Endothelial cell of umbilical vein (primary cell): ENCODE data around the gene COL4A2. TPM values are rescaled to one million over a fixed set of nuclear protein-coding genes. Genes with fewer than 3 reads are reported as not detected.

Experiments
- BruUV-seq: library from RNA; stranded (reverse); fragments of 400-500 nt; replicated peaks from 2 replicates; lab custom pipeline; 2021; lab: Mats Ljungman, UMichigan
- CTCF ChIA-PET: fragments of 300-600, 350-600 bp; sonication (Branson Sonifier 250); formaldehyde crosslinking; loops from one replicate; lab custom pipeline; 2021; ENCODE audit warnings: antibody characterized with exemption, inconsistent platforms; lab: Charles Lee
- POLR2A ChIA-PET: fragments of 300-600, 350-600 bp; sonication (Branson Sonifier 250); formaldehyde crosslinking; loops from one replicate; lab custom pipeline; 2021; ENCODE audit warnings: antibody characterized with exemption, inconsistent platforms; lab: Charles Lee
- DNase-seq: peaks from one replicate; pipeline ENCODE4 v3.0.0-alpha.2; 2011; ENCODE audit warnings: low read depth, low spot score
- FAIRE-seq: peaks from 2 replicates; lab custom pipeline; 2011; peaks lifted over from hg19 to GRCh38; lab: Jason Lieb, UNC
- H2AFZ ChIP-seq: 2 replicates; pipeline ENCODE4 v1.6.0; 2012; ENCODE audit warnings: low read depth, low read length, control low read depth, inconsistent platforms
- H3K27ac ChIP-seq: 2 replicates; pipeline ENCODE4 v1.5.1; 2011; ENCODE audit warnings: low read depth, mild to moderate bottlenecking, control low read depth, low read length, moderate library complexity; ENCODE audit not compliant: insufficient read depth
- H3K27me3 ChIP-seq, 2 experiments: 2 replicates each; pipeline versions ENCODE4 v1.6.0 to v1.6.1; 2011; ENCODE audit warnings: low read length in 2 of 2, mixed read lengths in 1 of 2; ENCODE audit not compliant: control insufficient read depth in 2 of 2, insufficient read depth in 2 of 2
- H3K36me3 ChIP-seq, 2 experiments: 2 replicates in 1 of 2; 3 replicates in 1 of 2; pipeline ENCODE4 v1.5.1; 2011; ENCODE audit warnings: low read length in 2 of 2, mild to moderate bottlenecking in 1 of 2, moderate library complexity in 1 of 2; ENCODE audit not compliant: control insufficient read depth in 2 of 2, insufficient read depth in 2 of 2; ENCODE audit errors: extremely low read depth in 1 of 2
- H3K4me1 ChIP-seq: 3 replicates; pipeline ENCODE4 v1.5.1; 2011; ENCODE audit warnings: mild to moderate bottlenecking, low read length; ENCODE audit not compliant: control insufficient read depth, insufficient read depth; ENCODE audit errors: extremely low read depth
- H3K4me2 ChIP-seq: 2 replicates; pipeline ENCODE4 v1.6.1; 2011; ENCODE audit warnings: low read length, control low read depth, mixed read lengths; ENCODE audit not compliant: insufficient read depth
- H3K4me3 ChIP-seq, 3 experiments: fragments of 200-600 bp in 1 of 3; sonication (generic), shearing (Covaris generic) in 1 of 3; replicated peaks in 1 of 3; 2 replicates each; pipeline ENCODE4 v1.5.1; 2011 to 2016; ENCODE audit warnings: control low read depth in 3 of 3, low read length in 3 of 3, mild to moderate bottlenecking in 2 of 3, inconsistent platforms in 1 of 3, low read depth in 1 of 3, moderate library complexity in 1 of 3; ENCODE audit not compliant: insufficient read depth in 1 of 3
- H3K79me2 ChIP-seq: 2 replicates; pipeline ENCODE4 v1.6.0; 2012; ENCODE audit warnings: low read length, inconsistent platforms; ENCODE audit not compliant: control insufficient read depth, insufficient read depth
- H3K9ac ChIP-seq: replicated peaks from 2 replicates; pipeline ENCODE3; 2011; ENCODE audit warnings: low read length, control low read depth; ENCODE audit not compliant: insufficient read depth; ENCODE audit errors: extremely low read depth
- H3K9me1 ChIP-seq: replicated peaks from 3 replicates; pipeline ENCODE4 v1.6.0; 2011; ENCODE audit warnings: mild to moderate bottlenecking, low read length; ENCODE audit not compliant: control insufficient read depth, insufficient read depth; ENCODE audit errors: extremely low read depth
- H3K9me3 ChIP-seq: replicated peaks from 2 replicates; pipeline ENCODE4 v1.5.1; 2012; ENCODE audit warnings: low read length, inconsistent platforms; ENCODE audit not compliant: control insufficient read depth, insufficient read depth
- H4K20me1 ChIP-seq: replicated peaks from 2 replicates; pipeline ENCODE3; 2011; ENCODE audit warnings: mild to moderate bottlenecking, low read length; ENCODE audit not compliant: control insufficient read depth, insufficient read depth; ENCODE audit errors: extremely low read depth
- EZH2 ChIP-seq: IDR thresholded peaks from 2 replicates; pipeline ENCODE4 v1.6.1; 2012; ENCODE audit warnings: borderline replicate concordance, low read depth, mild to moderate bottlenecking, moderate library complexity, low read length, inconsistent platforms; ENCODE audit not compliant: severe bottlenecking
- FOS ChIP-seq: IDR thresholded peaks from 2 replicates; pipeline ENCODE4 v1.6.1; 2011; ENCODE audit warnings: mild to moderate bottlenecking, low read length, moderate library complexity, borderline replicate concordance; ENCODE audit not compliant: insufficient read depth
- GATA2 ChIP-seq: IDR thresholded peaks from 2 replicates; pipeline ENCODE4 v1.7.0; 2011; ENCODE audit warnings: low read depth, mild to moderate bottlenecking, moderate library complexity, mixed read lengths, low read length; ENCODE audit not compliant: insufficient read length, insufficient read depth
- JUN ChIP-seq: IDR thresholded peaks from 2 replicates; pipeline ENCODE4 v1.6.1; 2011; ENCODE audit warnings: borderline replicate concordance, low read depth; ENCODE audit not compliant: insufficient read length, insufficient read depth
- MYC ChIP-seq: IDR thresholded peaks from one replicate; pipeline ENCODE4 v1.6.1; 2011; ENCODE audit warnings: mild to moderate bottlenecking, low read depth, low read length
- POLR2A ChIP-seq: IDR thresholded peaks from 2 replicates; pipeline ENCODE4 v1.6.1; 2012; ENCODE audit warnings: low read depth, mild to moderate bottlenecking, control low read depth, low read length
- POLR2AphosphoS5 ChIP-seq: IDR thresholded peaks from 2 replicates; pipeline ENCODE4 v1.6.1; 2012; ENCODE audit warnings: low read depth, mild to moderate bottlenecking, control low read depth, low read length, moderate library complexity; ENCODE audit not compliant: insufficient read depth
- dilution Hi-C: fragments of 300-500 bp; cut with MboI; formaldehyde crosslinking; loops from one replicate; pipeline ENCODE4 v1.15.0; 2019; ENCODE audit warnings: low sequenced_read_pairs; ENCODE audit not compliant: extremely low pct_ligation_motif_present
- intact Hi-C: fragments of 100-400 bp; cut with micrococcal nuclease; formaldehyde crosslinking; loops from one replicate; pipeline ENCODE4 v1.10.0; 2022
- polyA plus RNA-seq, 4 experiments: library from polyadenylated mRNA; depleted of rRNA in 3 of 4; stranded (reverse) in 3 of 4; unstranded in 1 of 4; fragments of >200 nt; gene quantifications; 2 replicates each; pipeline versions ENCODE4 v1.2.1 to v1.2.3, GENCODE V29; 2011 to 2012; ENCODE audit warnings: missing spikeins in 1 of 4
- total RNA-seq: library from RNA; stranded (reverse); gene quantifications from 2 replicates; pipeline ENCODE4 v1.2.3, GENCODE V29; 2021
- TF ChIP-seq, protein P1 (sequence below), 2 donors: IDR thresholded peaks; 1 replicate in 1 of 2; 2 replicates in 1 of 2; pipeline ENCODE4 v1.5.1; 2011; ENCODE audit warnings: low read length in 2 of 2, mild to moderate bottlenecking in 2 of 2, moderate library complexity in 2 of 2, control low read depth in 1 of 2, inconsistent platforms in 1 of 2, low read depth in 1 of 2; ENCODE audit not compliant: insufficient read depth in 1 of 2; ENCODE audit errors: extremely low read depth in 1 of 2
- TF ChIP-seq, protein P2 (sequence below): IDR thresholded peaks from 2 replicates; pipeline ENCODE4 v1.6.1; 2011; ENCODE audit not compliant: insufficient read depth, insufficient read length

COL4A2 gene
- total and polyA plus RNA-seq, 2 donors (not counting 3 experiments of a cell fraction or from before 2014, with no cell fraction given): 792 to 940 TPM

DNA sequence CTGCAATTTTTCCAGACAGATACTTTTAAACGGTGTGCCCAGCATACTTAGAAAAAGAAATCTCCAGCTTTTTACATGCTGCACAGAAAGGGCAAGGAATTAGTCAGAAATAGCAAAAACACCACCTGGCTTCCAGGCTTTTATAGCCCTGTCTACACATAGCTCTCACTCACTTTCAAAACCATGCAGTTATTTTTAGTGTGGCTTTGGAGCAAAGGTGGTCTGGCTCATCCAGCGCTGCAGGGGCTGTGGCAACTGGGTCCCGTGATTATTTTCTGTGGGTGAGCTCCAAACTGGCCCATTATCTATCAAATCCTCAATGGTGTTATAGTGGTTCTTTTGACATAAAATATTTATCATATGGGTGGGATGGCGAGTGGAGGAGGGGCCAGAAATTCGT lies 57.0 kb downstream of the COL4A2 start:
- Histone ChIP-seq H3K4me2 (no peak overlapping the region), H3K79me2 (peaks cover 2% of the 10 kb centered on the region), H3K36me3 (peaks cover 7 to 12% of the 10 kb centered on the region in 2 experiments), H2AFZ (no peak overlapping the region), H4K20me1 (no peaks in the 10 kb centered on the region), H3K27ac (no peak overlapping the region), H3K9me3 (no peaks in the 10 kb centered on the region), H3K4me1 (peaks cover 3% of the 10 kb centered on the region), H3K27me3 (no peaks in the 10 kb centered on the region), H3K9ac (no peak overlapping the region), H3K4me3 (no peak overlapping the region), H3K9me1 (no peaks in the 10 kb centered on the region)
- dilution Hi-C loops (no loop called here), intact Hi-C loops (no loop called here)
- no TSS peak for BruUV-seq
- TF ChIP-seq POLR2AphosphoS5 (no peak), GATA2 (no peak), JUN (no peak), MYC (no peak), POLR2A (no peak), EZH2 (no peak)
- ChIA-PET POLR2A (no interaction called here), CTCF (interaction anchor here (1.0 kb wide), 1 partner anchor 46 kb away, joined by 3 read pairs; no protein-coding TSS in a partner anchor)
- DNase-seq (no peak), FAIRE-seq (no peak)

DNA sequence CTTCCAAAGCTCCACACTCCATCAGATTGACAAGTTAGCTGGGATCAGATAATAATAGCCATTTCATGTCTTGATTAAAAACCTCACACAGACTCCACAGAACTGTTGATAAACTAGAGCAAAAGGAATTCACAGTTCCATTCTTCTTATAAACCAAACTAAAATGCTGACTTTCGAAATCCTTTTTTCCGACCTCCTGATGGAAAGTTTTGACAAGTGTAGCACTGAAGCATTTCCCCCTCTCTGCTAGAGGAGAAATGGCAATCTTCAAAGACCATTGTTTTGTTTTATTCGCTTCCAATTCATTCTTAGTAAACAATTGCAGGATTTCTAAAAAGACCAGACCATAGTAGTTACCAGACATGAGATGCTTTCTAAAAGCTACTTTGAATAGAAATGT lies 58.8 kb downstream of the COL4A2 start:
- H3K4me1 ChIP-seq: peaks cover 13% of the 10 kb centered on the region
- no peaks in the 10 kb centered on the region for H3K9me1 ChIP-seq
- intact Hi-C loops: no loop called here
- dilution Hi-C loops: no loop called here
- DNase-seq (no peak), FAIRE-seq (no peak)
- POLR2A ChIA-PET: no interaction called here
- no peaks in the 10 kb centered on the region for H3K9me3 ChIP-seq
- no peak overlapping the region for H3K27ac ChIP-seq
- no peak overlapping the region for H3K4me2 ChIP-seq
- H3K79me2 ChIP-seq: peaks cover 4% of the 10 kb centered on the region
- CTCF ChIA-PET: no interaction called here
- no peaks in the 10 kb centered on the region for H3K27me3 ChIP-seq
- H4K20me1 ChIP-seq: no peaks in the 10 kb centered on the region
- no TSS peak for BruUV-seq
- H3K9ac ChIP-seq: no peak overlapping the region
- no peak overlapping the region for H2AFZ ChIP-seq
- no peak overlapping the region for H3K4me3 ChIP-seq
- TF ChIP-seq, protein P1, sequence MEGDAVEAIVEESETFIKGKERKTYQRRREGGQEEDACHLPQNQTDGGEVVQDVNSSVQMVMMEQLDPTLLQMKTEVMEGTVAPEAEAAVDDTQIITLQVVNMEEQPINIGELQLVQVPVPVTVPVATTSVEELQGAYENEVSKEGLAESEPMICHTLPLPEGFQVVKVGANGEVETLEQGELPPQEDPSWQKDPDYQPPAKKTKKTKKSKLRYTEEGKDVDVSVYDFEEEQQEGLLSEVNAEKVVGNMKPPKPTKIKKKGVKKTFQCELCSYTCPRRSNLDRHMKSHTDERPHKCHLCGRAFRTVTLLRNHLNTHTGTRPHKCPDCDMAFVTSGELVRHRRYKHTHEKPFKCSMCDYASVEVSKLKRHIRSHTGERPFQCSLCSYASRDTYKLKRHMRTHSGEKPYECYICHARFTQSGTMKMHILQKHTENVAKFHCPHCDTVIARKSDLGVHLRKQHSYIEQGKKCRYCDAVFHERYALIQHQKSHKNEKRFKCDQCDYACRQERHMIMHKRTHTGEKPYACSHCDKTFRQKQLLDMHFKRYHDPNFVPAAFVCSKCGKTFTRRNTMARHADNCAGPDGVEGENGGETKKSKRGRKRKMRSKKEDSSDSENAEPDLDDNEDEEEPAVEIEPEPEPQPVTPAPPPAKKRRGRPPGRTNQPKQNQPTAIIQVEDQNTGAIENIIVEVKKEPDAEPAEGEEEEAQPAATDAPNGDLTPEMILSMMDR (IDR thresholded peaks at IDR 0.05; ENCODE audit: extremely low read depth in 1 of 2, insufficient read depth in 1 of 2, low read depth in 1 of 2, low read length in 2 of 2): no peak
- TF ChIP-seq POLR2AphosphoS5: no peak
- no peak for TF ChIP-seq FOS
- no peak for TF ChIP-seq GATA2
- no peak for TF ChIP-seq POLR2A
- no peak for TF ChIP-seq EZH2
- TF ChIP-seq, protein P2, sequence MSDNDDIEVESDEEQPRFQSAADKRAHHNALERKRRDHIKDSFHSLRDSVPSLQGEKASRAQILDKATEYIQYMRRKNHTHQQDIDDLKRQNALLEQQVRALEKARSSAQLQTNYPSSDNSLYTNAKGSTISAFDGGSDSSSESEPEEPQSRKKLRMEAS: no peak
- TF ChIP-seq MYC: no peak
- no peak for TF ChIP-seq JUN
- peaks cover 7 to 12% of the 10 kb centered on the region in 2 experiments for H3K36me3 ChIP-seq
